Suppressor macrophage treated with lipopolysaccharide for 1 hour (primary cell): ENCODE measurements around the gene MYBPC2.
A peak's percentile ranks its signal among the peaks of the same experiment; 100 is the strongest.

Experiments used
- DNase-seq, 3 donors: peaks; one replicate each; pipeline ENCODE4 v3.0.0-alpha.2; 2020 to 2022

Gene MYBPC2

GRCh38 chr19:50501568-50502475, 69.1 kb downstream of the MYBPC2 start:
- no peak for DNase-seq

GRCh38 chr19:50505856-50506611, 73.3 kb downstream of the MYBPC2 start:
- no peak for DNase-seq

GRCh38 chr19:50506700-50507099, 74.0 kb downstream of the MYBPC2 start:
- no peak for DNase-seq

DNA sequence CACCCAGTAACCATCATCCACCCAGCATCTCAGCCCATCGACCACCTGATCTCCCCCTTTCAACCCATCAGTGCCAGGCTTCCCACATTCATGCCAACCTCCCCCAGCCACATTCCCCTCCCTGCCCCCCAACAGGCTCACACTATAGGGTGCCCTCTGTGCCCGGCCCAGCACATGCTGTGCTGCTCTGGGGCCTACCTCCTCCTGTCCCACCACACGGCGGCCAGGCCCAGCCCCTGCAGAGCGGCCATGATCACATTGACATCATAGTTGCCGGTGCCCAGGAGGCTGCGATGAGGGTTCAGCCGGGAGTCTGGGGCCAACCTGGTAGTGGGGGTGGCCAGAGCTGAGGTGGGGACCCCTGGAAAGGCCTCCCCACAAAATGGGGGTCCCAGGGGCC, 74.7 kb downstream of the MYBPC2 start:
- DNase-seq, result no peak

- no peak for DNase-seq
Observed at GRCh38 chr19:50508843-50509190, 76.1 kb downstream of the MYBPC2 start.

GRCh38 chr19:50509366-50509765, 76.7 kb downstream of the MYBPC2 start:
- no peak for DNase-seq

GRCh38 chr19:50510121-50510670, 77.5 kb downstream of the MYBPC2 start:
- DNase-seq, result no peak

- no peak for DNase-seq
Observed at GRCh38 chr19:50510700-50511068, 78.0 kb downstream of the MYBPC2 start.

DNA sequence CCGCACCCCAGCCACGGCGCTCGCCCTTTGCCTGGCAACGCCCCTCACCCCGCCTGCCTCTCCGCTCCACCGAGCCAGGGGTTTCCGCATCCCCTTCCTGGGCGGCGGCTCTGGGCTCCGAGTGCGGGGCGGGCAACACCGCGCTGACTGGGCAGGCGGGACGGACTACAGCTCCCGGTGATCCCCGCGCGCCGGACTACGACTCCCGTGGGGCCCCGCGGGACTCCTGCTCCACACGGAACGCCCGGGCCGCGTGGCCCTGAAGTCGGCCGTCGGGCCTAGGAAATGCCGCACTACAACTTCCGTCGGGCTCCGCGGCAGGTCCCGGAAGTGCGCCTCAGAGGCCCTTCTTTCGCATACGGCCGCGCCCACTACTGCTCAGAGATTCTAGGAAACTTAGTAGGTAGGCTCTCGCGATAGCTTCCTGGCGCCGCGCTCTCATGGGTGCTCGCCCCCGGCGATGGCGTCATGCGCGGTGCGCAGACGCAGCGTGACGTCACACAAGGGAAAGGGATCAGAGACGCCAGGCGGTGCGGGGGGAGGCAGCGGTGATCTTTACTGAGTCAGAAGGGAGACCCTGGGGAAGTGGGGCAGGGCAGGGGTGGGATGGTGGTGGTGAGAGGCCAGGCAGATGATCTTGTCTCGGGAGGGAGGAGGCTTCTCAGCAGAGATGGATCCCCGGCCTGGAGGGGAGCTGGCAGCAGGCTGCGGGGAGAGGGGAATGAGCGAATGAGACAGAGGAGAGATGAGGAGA, 78.6 kb downstream of the MYBPC2 start, which contains the start of gene JOSD2:
JOSD2 (minus strand) TSS at position 123 of the 754 bp plus-strand sequence. CDS start 760 bp downstream, outside the sequence.
- peak; percentile 99 to 100 (median 100) for DNase-seq

GRCh38 chr19:50512112-50512998, 79.7 kb downstream of the MYBPC2 start:
- no peak for DNase-seq

DNA sequence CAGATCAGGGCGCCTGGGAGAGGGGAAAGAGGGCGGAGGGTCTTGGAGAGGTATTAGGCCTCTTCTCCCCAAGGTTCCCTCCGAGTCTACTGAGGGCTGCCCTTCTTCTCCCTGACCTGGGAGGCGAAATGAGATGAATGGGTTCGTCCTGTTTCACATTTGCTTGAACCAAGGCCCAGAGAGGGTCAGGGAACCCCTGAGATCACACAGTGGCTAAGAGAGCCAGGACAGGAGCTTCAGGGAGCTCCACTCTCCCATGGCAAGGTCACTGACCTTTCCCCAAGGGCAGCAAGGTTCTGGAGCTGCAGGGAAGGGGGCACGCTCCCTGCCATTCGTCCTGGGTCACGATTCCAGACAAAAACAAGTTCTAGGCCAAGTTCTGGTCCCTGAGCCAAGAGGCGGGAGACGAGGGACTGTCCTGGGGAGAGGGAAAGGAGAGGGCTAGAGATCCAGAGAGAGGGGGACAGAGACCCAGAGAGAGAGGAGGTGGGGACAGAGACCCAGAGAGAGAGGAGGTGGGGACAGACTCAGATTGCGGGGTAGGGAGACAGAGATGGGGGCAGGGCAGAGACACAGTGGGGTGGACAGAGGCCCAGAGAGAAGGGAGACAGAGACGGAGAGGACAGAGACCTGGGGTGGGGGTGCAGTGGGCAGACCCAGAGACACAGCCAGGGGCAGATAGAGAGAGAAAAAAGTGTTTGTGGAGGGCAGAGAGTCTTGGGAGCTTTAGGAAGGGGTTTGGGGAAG, 80.5 kb downstream of the MYBPC2 start:
- DNase-seq, result no peak

- DNase-seq, result no peak
Observed at GRCh38 chr19:50513746-50514345, 81.2 kb downstream of the MYBPC2 start, which contains the start of gene ASPDH. Gene ASPDH (minus strand): TSS chr19:50513913. CDS start chr19:50513823, 90 bp downstream.

- no peak for DNase-seq
Observed at GRCh38 chr19:50514346-50515167, 81.9 kb downstream of the MYBPC2 start.

DNA sequence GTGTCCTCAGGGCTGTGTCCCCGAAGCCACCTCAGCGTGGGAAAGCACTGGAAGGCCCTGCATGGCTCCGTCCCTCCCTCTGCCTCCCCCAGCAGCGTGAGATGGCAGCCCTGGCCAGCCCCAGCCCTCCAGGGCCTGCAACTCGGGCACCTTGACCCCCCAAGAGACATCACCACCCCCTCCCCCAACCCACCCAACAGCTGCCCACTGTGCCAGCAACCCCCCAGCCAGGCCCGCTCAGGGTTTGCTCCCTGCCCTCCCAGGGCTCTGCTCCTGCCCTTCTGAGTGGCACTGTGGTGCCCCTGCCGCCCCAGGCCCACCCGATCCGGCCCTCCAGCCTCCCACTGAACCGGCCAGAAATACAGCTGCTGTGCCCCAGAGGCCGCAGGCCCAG, 82.5 kb downstream of the MYBPC2 start:
- DNase-seq, result no peak
